GDM1 (cell line): Measurements from ENCODE around the gene BOD1.
"Not testable (repeated sequence)": the region's sequence is repeated elsewhere in the genome, so short reads cannot be mapped to it uniquely, and the experiment has no call there.

ENCODE experiments used
- DNase-seq: peaks from one replicate; lab custom pipeline; 2025; lab: John Stamatoyannopoulos, UW

Gene BOD1

GRCh38 chr5:173615884-173616576 lies 420 bp downstream of the BOD1 start:
- peak; percentile 9 for DNase-seq

- DNase-seq: no peak
Measured at GRCh38 chr5:173614591-173614990, 1.9 kb downstream of the BOD1 start.

GRCh38 chr5:173613433-173614159 lies 2.9 kb downstream of the BOD1 start:
- DNase-seq: no peak

DNA sequence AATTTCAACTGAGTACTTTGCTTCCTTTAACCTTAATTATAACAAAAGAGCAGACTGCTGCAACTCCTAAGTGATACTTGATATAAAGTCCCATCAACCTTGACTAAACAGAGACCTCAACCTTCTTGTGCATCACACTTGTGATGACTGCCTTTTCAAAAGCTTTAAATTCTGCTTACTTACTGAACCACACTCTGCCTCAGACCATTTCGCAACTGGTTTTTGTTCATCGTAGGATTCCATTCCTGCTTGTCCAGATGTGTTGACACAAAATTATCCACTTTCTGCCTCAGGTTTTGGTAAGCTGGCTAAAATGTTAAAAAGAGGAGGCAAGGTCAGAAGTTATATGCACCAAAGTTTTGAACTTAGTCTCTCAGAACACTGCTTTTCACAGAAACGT lies 3.5 kb downstream of the BOD1 start:
- no peak for DNase-seq

DNA sequence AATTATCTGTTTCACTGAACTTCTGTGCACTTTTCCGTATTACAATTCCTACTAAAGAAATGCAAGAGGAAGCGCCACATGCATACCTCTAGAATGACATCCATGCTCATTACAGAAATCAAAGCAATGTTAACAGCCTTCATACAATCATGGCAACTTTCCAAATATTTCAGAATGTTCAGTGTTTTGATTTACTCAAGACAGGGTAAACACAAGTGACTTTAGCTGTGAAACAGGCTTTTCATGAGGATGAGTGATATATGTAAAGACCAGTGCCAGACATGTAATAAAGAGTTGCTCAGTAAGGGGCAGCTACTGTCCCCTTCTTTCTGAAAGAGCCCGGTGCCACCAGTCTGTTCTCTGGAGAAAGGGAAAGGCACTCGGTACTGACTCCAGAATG lies 4.7 kb downstream of the BOD1 start:
- no peak for DNase-seq

DNA sequence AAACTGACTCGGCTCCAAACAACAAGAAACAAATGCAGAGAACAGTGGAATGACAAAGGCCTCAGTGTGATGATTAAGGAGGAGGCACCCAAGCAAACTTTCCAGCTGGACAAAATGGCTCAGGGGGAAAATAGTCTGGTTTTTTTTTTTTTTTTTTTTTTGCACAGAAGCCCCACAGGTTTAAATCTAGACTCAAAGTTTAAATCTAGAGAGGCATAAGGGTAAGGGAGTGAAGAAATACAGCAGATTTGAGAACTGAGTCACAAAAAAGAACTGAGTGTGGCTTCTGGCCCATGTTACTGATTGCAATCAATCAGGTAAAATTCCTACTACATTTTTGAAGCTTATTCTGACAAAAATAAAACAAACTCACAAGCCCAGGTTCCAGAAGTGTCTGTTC lies 12.3 kb downstream of the BOD1 start:
- no peak for DNase-seq

DNA sequence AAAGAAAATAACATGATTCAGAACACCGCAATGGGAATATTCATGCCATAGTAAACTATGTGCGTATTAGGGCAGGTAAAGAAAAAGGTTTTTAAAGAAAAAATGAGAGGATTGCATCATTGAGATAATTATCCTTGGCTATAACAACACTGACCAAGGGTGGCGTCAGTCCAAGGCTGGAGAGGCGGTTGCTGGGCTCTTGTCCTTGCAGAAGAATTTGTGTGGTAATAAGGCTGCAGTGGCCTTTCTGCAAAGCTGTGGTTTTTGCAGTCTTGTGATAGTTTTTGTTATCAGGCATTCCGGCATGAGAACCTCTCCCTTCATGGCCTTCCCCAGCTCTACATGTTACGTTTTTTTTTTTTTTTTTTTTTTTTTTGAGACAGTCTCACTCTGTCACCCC lies 14.0 kb downstream of the BOD1 start:
- DNase-seq: no peak

DNA sequence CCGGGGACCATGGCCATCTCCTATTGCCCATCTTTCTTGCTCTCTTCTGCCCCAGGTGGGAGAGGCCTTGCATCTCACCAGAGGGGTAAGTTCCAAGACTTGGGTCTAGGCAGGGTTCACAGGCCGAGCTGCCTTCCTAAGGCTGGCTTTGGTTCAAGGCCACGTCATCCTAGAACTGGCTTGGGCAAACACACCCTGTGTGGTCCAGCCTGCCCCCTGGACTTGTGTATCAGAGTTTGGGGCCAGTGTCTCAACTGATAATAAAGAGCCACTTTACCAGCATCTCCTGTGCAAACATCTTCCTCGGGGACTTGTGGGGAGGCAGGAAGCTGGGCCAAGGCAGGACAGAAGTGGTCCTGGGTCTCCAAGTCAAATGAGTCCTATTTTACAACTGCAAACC lies 17.8 kb downstream of the BOD1 start:
- no peak for DNase-seq

- no peak for DNase-seq
Measured at GRCh38 chr5:173597304-173597703, 19.1 kb downstream of the BOD1 start.

DNA sequence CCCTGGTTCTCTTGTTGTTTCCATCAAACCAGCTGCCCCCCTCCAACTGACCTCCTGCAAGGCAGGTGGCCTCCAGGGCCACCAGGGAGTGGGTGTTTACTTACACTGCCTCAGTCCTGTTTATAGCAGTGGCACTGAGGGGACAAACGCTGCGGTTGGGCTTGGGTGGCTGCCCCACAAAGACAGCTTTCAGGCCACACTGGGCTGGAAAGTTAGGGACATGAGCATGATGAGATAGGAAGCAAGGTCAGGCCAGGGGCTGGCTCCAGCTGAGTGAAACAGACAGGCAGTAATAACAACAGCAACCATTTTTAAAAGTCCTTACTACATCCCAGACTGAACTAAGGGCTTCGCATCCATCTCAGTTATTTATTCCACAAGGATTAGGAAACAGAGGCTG lies 20.6 kb downstream of the BOD1 start:
- no peak for DNase-seq

GRCh38 chr5:173594061-173594460 lies 22.4 kb downstream of the BOD1 start:
- DNase-seq: no peak

DNA sequence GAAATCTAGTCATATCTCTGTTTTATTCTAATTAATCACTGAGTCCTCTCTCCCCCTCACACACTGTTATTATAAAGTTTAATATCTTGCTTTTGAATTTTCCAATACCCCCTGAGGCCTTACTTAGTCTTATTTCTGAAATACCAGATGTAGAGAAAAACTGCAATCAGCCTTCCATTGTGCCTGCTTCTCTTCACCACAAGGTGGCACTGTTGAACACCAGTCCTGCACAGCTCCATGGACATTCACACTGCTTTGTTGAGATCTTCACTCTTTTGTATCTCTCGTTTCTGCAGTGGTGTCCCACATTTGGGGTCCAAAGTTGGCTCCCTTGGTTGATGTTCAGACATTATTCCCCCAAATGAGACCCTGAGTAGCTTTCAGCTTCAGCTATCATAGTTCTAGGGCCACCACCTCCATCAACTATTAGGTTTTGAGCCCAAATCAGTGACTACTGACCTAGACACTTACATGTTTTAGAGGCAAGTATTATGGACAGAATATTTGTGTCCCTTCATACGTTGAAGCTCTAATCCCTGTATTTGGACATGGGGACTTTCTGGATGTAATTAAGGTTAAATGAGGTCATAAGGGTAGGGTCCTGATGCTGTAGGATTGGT lies 24.3 kb downstream of the BOD1 start:
- no peak for DNase-seq

DNA sequence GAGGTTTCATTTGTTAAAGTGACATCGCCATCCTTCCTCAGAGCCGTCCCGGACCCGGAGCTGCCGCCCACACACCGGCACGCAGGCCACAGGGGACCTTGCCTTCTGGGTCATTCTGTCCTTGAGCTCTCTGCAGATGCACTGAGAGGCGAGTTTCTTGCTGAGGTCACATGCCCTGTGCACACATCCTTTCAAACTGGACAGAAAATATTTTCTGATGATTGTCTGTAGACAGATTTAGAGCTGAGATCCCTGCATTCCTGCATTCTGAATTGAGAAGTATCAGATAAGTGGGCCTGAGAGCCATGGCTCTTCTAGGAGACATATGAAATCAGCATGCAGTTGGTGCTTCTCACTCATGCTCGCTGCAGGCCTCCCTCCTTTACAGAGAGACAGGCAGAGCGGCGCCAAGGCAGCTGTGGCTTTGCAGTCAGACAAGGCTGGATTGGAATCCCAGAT lies 25.4 kb downstream of the BOD1 start:
- no peak for DNase-seq

DNA sequence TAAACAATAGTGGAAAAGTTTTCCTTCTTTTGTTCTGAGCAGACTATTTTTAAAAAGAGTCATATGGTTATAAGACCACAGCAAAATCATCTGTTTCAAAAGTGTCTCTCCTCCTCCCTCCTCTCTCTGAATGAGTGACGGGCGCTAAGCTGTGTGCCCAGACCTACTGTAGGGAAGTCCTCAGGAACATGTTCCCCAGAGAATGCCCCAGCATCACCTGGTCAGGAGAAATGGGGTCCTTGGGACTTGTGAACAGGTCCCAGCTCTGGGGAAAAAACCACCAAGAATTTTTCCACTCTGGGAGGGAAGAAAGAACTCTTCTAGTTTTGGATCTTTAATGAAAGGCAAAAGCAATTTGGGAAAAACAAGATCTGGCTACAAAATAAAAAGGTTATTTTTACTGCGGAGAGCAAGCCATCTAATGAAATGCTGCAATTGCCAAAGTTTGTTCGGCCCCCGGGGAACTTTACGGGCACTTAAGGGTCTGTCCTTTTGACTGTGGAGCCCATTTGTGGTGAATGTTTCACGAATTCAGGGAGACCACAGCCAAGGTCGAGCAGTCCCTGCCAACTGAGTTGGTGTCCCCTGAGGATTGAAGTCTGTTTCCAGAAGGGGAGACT lies 25.9 kb downstream of the BOD1 start:
- no peak for DNase-seq

DNA sequence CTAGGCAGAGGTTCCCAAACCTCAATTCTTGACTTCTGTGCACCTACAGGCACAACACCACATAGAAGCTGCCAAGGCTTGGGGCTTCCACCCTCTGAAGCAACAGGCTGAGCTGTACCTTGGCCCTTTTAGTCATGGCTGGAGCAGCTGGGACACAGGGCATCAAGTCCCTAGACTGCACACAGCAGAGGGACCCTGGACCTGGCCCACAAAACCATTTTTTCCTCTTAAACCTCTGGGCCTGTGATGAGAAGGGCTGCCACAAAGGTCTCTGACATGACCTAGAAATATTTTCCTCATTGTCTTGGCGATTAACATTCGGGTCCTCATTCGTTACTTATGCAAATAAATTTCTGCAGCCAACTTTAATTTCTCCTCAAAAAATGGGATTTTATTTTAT lies 30.3 kb downstream of the BOD1 start:
- not testable (repeated sequence) for DNase-seq

GRCh38 chr5:173583346-173583745 lies 33.1 kb downstream of the BOD1 start:
- DNase-seq: no peak

DNA sequence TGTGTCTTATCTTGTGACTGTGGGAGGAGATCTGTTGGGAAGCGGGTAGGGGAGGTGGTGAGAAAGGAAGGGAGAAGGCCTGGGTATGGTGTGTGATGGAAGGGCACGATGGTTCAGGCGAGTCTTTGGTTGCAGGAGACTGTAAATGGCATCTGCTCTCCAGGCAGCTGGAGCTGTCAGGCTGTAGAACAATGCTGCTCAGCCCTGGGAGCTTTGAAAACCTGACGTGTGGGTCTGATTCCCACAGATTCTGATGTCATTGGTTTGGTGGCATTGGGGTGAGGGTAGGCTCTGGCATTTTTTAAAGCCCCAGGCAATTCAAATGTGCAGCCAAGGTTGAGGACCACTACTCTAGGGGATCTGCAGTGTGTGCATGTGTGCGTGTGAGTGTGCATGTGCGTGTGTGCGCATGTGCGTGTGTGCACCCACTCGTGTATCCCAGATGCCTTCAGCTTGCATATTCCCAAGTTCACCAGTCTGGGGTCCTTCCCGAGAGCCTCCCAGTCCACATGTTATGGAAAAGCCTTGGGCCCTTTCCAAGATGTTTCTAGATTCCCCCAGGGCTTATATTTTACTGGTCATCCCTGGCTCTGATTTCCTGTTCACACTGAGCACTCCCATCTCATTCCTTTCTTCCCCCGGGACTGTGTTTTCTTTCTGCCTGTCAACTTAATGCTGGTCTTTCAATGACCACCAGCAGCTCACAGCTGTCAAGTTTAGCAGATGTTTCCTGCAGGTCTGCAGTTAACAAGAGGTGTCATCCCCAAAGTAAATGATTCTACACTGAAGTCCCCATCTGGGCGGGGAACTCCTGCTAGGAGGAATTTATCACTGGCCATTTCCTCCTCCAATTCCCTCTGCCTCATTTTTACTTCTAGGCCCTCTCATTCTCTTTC lies 34.0 kb downstream of the BOD1 start:
- no peak for DNase-seq

DNA sequence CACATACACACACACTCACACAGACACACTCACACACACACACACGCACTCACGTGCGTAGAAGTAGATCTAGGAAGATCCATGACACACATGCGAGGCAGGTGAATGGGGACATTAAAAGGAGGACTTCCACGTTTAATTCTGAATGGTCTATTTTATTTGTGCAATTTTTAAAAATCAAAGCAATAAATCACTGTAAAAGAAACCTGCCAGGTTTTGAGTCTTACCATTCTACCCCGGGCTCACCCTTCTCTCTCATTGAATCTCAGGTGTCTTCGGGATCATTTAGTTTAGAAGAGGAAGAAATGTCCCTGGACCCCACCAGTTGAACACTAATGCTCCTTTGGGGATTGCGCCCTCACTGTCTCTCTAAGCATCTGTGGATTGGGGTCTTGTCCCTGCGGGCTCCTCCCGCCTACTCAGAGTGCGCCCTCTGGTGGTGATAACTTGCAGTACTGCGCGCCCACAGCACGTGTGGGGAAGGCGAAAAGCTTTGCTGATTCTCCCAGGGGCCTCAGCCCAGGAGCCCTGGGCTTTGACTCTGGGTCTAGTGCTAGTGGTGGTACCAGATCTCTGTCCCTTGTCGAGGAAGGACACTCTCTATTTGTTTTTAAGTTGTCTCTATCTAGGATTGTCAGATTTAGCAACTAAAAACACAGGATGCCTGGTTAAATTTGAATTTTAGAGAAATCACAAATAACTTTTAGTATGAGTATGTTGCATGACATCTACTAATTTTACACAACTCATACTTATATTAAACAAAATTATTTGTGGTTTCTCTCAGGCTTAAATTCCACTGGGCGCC lies 34.8 kb downstream of the BOD1 start:
- DNase-seq: no peak

- no peak for DNase-seq
Measured at GRCh38 chr5:173578947-173579615, 37.4 kb downstream of the BOD1 start.

DNA sequence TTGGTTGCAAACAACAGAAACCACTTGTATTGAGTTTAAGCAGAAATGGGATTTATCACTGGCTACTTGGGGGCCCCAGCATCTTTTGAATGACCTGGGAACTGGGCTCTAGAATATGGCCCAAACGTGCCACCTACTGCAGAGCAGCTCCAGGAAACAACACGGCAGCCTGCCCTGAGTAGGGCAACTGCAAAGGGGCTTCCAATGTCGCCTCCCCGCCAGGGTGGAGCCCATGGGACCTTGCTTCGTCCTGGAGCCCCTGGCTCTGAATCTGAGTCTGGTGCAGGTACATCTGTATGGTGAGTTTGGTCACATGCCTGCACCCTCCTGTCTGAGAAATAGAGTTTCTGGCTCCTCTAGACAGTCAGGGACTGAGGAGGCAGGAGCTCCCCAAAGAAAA lies 38.6 kb downstream of the BOD1 start:
- DNase-seq: no peak
